Peyer's patch (tissue), 4 donors: ENCODE measurements around the gene P2RY2. TPM values are rescaled to one million over a fixed set of nuclear protein-coding genes. Genes with fewer than 3 reads are reported as not detected.
"Not testable (repeated sequence)": the region's sequence is repeated elsewhere in the genome, so short reads cannot be mapped to it uniquely, and the experiment has no call there.

Experiments used
- DNase-seq, 3 donors: peaks; one replicate each; pipeline ENCODE4 v3.0.0-alpha.2; 2017 to 2019
- H3K27ac ChIP-seq, 4 donors: fragments of 200-600 bp; sonication (generic); one replicate each; pipeline ENCODE4 v1.5.1; 2016 to 2019
- H3K27me3 ChIP-seq, 2 donors: fragments of 200-600 bp; sonication (generic); one replicate each; pipeline ENCODE4 v1.5.1; 2019
- H3K36me3 ChIP-seq, 3 donors: fragments of 200-600 bp; sonication (generic); one replicate each; pipeline ENCODE4 v1.5.1; 2016 to 2019
- H3K4me1 ChIP-seq, 4 donors: fragments of 200-600 bp; sonication (generic); one replicate each; pipeline ENCODE4 v1.5.1; 2016 to 2019
- H3K4me3 ChIP-seq, 4 donors: fragments of 200-600 bp; sonication (generic); 1 replicate in 3 of 4; 2 replicates in 1 of 4; pipeline ENCODE4 v1.5.1; 2016 to 2019; ENCODE audit warnings: mild to moderate bottlenecking in 1 of 4
- H3K9me3 ChIP-seq, 4 donors: fragments of 200-600 bp; sonication (generic); one replicate each; pipeline ENCODE4 v1.5.1; 2016 to 2019; ENCODE audit warnings: mild to moderate bottlenecking in 1 of 4
- POLR2A ChIP-seq, 2 donors: fragments of 450-650 bp; IDR thresholded peaks; one replicate each; pipeline ENCODE4 v1.5.1; 2017; ENCODE audit warnings: antibody characterized with exemption in 2 of 2, mild to moderate bottlenecking in 2 of 2, moderate library complexity in 2 of 2
- total RNA-seq, 4 donors: library from RNA; depleted of rRNA; stranded (reverse); fragments of >200 nt; gene quantifications; one replicate each; pipeline ENCODE4 v1.1.0, GENCODE V29; 2016
- TF ChIP-seq, protein P1 (sequence below), 6 experiments: fragments of 450-650 bp in 4 of 6; fragments of 200-600 bp in 2 of 6; sonication (generic) in 1 of 6; IDR thresholded peaks; one replicate each; pipeline ENCODE4 v1.5.1; 2017 to 2019; ENCODE audit warnings: antibody characterized with exemption in 6 of 6, mild to moderate bottlenecking in 3 of 6, moderate library complexity in 1 of 6

P2RY2 gene
- total RNA-seq, 4 donors from 2014 or later: 6.6 to 42.7 (median 33.5) TPM

DNA sequence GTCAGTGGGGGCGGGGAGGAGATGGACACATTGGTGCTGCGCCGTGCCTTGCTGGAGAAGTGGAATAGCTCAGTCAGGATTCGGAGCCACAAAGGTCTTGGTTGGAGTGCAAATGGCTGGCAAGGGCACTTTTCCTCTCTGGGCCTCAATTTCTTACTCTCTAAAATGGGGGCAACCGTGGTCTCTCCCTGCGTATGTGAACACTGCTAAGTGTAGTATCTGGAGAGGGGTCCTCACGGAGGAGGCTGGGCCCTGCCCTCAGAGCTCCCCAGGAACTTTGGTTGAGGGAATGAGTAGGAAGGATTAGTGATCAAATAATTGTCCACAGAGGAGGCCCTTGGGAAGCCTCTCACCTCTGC is 54.6 kb downstream of the P2RY2 start:
- peak overlapping the region in 1 of 4 donors; percentile 83 for H3K27ac ChIP-seq
- DNase-seq: peak in 1 of 3 donors; percentile 7

DNA sequence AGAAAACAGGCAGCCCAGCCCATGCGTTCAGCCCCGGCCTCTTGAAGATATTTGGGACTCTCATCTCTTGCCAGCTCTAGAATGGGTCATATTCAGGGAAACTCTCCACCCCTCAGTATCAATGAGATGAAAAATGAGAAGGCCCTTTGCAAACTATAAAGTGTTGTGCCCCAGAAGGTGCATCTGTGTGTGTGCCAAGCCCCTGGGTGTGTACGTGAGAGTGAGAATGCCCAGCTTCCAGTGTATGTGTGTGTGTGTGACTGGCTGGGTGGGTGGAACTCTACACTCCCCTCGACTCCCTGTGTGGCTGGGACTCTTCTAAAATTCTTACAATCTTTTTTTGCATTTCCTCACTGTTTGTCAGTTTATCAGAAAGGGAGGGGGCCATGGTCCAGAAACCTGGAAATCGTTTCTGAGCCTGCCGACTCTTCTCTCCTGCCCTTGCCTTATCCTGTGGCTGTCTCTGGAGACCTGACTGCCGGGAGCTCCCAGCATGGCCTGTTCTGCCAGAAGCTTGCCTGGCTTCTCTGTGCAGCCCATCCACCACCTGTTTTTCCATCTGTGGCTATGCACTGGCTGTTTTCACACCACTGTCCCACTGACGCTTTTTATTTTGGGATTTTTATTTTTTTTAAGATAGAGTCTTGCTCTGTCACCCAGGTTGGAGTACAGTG is 55.3 kb downstream of the P2RY2 start:
- H3K9me3 ChIP-seq: no peaks in the 10 kb centered on the region
- no peak overlapping the region for H3K27ac ChIP-seq
- DNase-seq: peak in 2 of 3 donors; percentile 41 to 44
- no peak for TF ChIP-seq POLR2A (IDR thresholded peaks at IDR 0.05)
- TF ChIP-seq, protein P1, sequence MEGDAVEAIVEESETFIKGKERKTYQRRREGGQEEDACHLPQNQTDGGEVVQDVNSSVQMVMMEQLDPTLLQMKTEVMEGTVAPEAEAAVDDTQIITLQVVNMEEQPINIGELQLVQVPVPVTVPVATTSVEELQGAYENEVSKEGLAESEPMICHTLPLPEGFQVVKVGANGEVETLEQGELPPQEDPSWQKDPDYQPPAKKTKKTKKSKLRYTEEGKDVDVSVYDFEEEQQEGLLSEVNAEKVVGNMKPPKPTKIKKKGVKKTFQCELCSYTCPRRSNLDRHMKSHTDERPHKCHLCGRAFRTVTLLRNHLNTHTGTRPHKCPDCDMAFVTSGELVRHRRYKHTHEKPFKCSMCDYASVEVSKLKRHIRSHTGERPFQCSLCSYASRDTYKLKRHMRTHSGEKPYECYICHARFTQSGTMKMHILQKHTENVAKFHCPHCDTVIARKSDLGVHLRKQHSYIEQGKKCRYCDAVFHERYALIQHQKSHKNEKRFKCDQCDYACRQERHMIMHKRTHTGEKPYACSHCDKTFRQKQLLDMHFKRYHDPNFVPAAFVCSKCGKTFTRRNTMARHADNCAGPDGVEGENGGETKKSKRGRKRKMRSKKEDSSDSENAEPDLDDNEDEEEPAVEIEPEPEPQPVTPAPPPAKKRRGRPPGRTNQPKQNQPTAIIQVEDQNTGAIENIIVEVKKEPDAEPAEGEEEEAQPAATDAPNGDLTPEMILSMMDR (IDR thresholded peaks at IDR 0.05): no peak
- no peaks in the 10 kb centered on the region for H3K27me3 ChIP-seq
- H3K36me3 ChIP-seq: no peaks in the 10 kb centered on the region
- peaks cover 0 to 27% (median 8%) of the 10 kb centered on the region in 4 donors for H3K4me1 ChIP-seq
- peak overlapping the region in 1 of 4 donors; percentile 8 for H3K4me3 ChIP-seq

More for the DNA sequence above, 54.6 kb downstream of the P2RY2 start:
- no peaks in the 10 kb centered on the region for H3K27me3 ChIP-seq
- H3K9me3 ChIP-seq: no peaks in the 10 kb centered on the region
- H3K4me3 ChIP-seq: peak overlapping the region in 2 of 4 donors; percentile 4 to 8
- no peaks in the 10 kb centered on the region for H3K36me3 ChIP-seq
- TF ChIP-seq, protein P1 (IDR thresholded peaks at IDR 0.05): no peak
- TF ChIP-seq POLR2A (IDR thresholded peaks at IDR 0.05): no peak
- peaks cover 0 to 27% (median 8%) of the 10 kb centered on the region in 4 donors for H3K4me1 ChIP-seq

DNA sequence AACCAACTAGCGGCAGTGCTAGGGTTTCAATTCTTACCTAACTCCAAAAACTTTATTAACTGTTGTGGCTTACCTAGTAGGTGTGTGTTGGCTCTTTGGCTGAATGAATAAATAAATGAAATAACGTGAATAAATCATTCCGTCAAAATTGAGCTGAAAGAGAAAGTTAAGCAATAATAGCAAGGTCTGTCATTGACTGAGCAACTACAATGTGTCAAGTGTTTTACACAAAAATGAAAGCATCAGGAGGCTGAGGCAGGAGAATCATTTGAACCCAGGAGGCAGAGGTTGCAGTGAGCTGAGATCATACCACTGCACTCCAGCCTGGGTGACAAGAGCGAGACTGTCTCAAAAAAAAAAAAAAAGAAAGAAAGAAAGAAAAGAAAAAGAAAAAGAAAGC is 56.1 kb downstream of the P2RY2 start:
- not testable (repeated sequence) for H3K9me3 ChIP-seq, H3K27me3 ChIP-seq, H3K36me3 ChIP-seq, H3K4me3 ChIP-seq, DNase-seq, H3K27ac ChIP-seq
- peaks cover 0 to 27% (median 8%) of the 10 kb centered on the region in 4 donors for H3K4me1 ChIP-seq

DNA sequence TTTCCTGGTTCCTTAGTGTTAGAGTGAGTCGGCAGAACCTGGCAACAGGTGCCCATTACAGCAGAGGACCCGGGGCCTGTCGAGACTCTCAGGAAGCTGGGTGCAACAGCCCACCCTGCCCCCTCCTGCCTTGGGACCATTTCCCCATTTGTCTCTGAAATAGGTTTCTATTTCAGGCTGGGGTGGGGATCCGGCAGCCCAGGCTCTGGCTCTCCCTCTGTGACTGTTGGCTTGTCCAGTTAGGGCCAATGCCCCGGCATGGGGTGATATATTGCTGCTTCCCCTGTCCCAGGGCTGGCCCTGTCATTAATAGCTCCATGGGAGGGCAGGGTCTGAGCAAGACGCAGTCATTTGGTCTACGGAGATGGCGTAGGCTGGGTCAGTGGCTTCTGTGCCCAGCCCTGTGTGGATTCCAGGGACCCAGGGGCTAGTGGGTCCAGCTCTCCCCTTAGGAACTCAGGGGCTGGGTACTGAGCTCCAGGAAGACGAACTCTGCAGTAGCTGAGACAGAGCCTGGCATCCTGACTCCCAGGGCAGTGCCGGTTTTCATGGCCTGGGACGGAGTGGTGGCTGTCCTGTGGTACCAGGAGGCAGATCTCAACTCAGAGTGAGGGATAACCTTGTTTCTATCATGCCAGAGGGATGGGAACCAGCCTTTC is 56.8 kb downstream of the P2RY2 start:
- Histone ChIP-seq H3K27me3 (no peaks in the 10 kb centered on the region), H3K36me3 (no peaks in the 10 kb centered on the region), H3K4me1 (peaks cover 0 to 23% (median 7%) of the 10 kb centered on the region in 4 donors), H3K9me3 (no peaks in the 10 kb centered on the region), H3K4me3 (no peak overlapping the region), H3K27ac (no peak overlapping the region)
- TF ChIP-seq, protein P1 (IDR thresholded peaks at IDR 0.05): no peak
- no peak for TF ChIP-seq POLR2A (IDR thresholded peaks at IDR 0.05)
- peak in 2 of 3 donors; percentile 42 to 46 for DNase-seq

DNA sequence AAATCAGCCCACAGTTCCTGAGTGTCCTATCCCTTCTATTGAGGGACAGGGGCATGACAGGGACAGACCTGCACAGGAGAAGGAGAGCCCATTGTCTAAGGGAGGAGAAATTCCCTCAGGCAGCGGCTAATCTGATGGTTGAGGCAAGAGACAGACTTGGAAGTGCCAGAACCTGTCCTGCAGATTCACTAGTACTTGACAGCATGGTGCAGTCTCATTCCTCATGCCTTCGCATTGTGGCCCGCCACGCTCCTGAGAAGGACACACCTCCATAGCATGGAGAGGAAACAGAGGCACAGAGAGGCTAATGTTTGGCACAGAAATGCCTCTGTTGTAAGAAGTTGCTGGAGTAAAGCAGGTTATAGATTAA is 57.3 kb downstream of the P2RY2 start:
- TF ChIP-seq, protein P1 (IDR thresholded peaks at IDR 0.05): no peak
- TF ChIP-seq POLR2A (IDR thresholded peaks at IDR 0.05): no peak
- Histone ChIP-seq H3K27ac (no peak overlapping the region), H3K4me1 (peaks cover 0 to 18% (median 3%) of the 10 kb centered on the region in 4 donors), H3K9me3 (no peaks in the 10 kb centered on the region), H3K4me3 (no peak overlapping the region), H3K36me3 (no peaks in the 10 kb centered on the region), H3K27me3 (no peaks in the 10 kb centered on the region)
- DNase-seq: peak in 1 of 3 donors; percentile 13

DNA sequence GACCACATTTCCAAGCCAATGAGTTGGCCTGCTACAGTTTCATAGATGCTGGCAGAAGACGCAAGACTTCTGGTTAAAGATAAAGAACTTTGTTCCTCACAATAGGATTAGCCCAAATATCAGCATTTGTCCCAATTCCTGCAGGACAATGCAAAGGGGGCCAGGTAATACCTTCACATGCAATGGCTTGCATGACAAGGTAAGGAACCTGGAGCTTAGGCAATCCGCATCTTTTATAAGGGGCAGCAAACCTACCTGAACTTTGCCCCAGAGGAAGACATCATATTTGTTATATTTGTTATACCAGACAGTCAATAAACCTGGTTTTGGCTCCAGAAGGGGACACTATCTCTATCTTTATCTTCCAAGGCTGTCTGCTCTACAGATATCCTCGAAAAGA is 59.4 kb downstream of the P2RY2 start:
- no peak for TF ChIP-seq POLR2A (IDR thresholded peaks at IDR 0.05)
- TF ChIP-seq, protein P1 (IDR thresholded peaks at IDR 0.05): no peak
- H3K27ac ChIP-seq: no peak overlapping the region

More for the DNA sequence above, 59.4 kb downstream of the P2RY2 start:
- Histone ChIP-seq H3K4me3 (no peak overlapping the region), H3K9me3 (no peaks in the 10 kb centered on the region), H3K27me3 (no peaks in the 10 kb centered on the region), H3K4me1 (peaks cover 0 to 5% (median 0%) of the 10 kb centered on the region in 4 donors), H3K36me3 (no peaks in the 10 kb centered on the region)
- DNase-seq: no peak
